Erythroblast (primary cell): Measurements from ENCODE around the gene ATXN10.

ENCODE experiments used
- GATA1 ChIP-seq: IDR thresholded peaks from 2 replicates; pipeline ENCODE4 v1.6.1; 2011; ENCODE audit warnings: low read depth, mild to moderate bottlenecking, control low read depth, low read length, moderate library complexity
- POLR2A ChIP-seq: IDR thresholded peaks from 2 replicates; pipeline ENCODE4 v1.6.1; 2011; ENCODE audit warnings: mild to moderate bottlenecking, low read length

DNA sequence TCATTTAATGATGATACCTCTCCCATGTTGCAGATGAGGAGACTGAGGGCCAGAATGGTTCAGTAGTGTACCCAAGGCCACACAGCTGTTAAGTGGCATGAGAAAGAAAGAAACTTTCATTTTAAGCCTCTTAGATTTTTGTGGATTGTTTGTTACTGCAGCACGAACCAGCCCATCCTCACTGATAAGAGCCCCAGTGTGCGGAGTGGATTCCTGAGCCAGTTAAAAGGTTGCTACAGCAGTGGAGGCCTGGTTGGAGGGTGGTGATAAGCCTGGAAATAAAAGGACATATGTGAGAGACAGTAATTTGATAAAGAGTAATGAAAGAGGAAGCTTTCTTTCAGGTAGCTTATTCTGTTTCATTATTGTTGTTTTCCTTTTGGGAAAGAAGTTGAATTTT, 89.0 kb downstream of the ATXN10 start:
- no peak for TF ChIP-seq POLR2A
- no peak for TF ChIP-seq GATA1
